Trophoblast cell (in vitro differentiated cells and primary cell): ENCODE results near the gene THOC3.
"Not testable (repeated sequence)": the region's sequence is repeated elsewhere in the genome, so short reads cannot be mapped to it uniquely, and the experiment has no call there.

ENCODE experiments used
- DNase-seq, 2 donors: peaks; one replicate each; pipeline ENCODE4 v3.0.0-alpha.2; 2016
- H2AFZ ChIP-seq: 2 replicates; pipeline ENCODE4 v1.6.1; 2013; ENCODE audit warnings: low read length, moderate library complexity, mild to moderate bottlenecking; ENCODE audit not compliant: insufficient read depth, poor library complexity
- H2AK5ac ChIP-seq: 2 replicates; pipeline ENCODE4 v1.6.1; 2013; ENCODE audit warnings: mild to moderate bottlenecking, low read length
- H2BK120ac ChIP-seq: 2 replicates; pipeline ENCODE4 v1.6.1; 2013; ENCODE audit warnings: low read length, mild to moderate bottlenecking, moderate library complexity; ENCODE audit not compliant: insufficient read depth, poor library complexity
- H2BK12ac ChIP-seq: 2 replicates; pipeline ENCODE4 v1.6.1; 2013; ENCODE audit warnings: mild to moderate bottlenecking, low read length, moderate library complexity
- H2BK5ac ChIP-seq: 2 replicates; pipeline ENCODE4 v1.6.1; 2013; ENCODE audit warnings: low read length, low read depth, moderate library complexity, mild to moderate bottlenecking; ENCODE audit not compliant: poor library complexity
- H3K14ac ChIP-seq: 2 replicates; pipeline ENCODE4 v1.6.1; 2013; ENCODE audit warnings: mild to moderate bottlenecking, low read length
- H3K18ac ChIP-seq: 2 replicates; pipeline ENCODE4 v1.6.1; 2013; ENCODE audit warnings: mild to moderate bottlenecking, low read length
- H3K23ac ChIP-seq: 2 replicates; pipeline ENCODE4 v1.6.1; 2013; ENCODE audit warnings: low read length
- H3K27ac ChIP-seq: 2 replicates; pipeline ENCODE4 v1.5.1; 2013; ENCODE audit warnings: low read depth, mild to moderate bottlenecking, inconsistent platforms, low read length, moderate library complexity
- H3K27me3 ChIP-seq: 2 replicates; pipeline ENCODE4 v1.6.1; 2013; ENCODE audit warnings: inconsistent platforms, mild to moderate bottlenecking, low read length, moderate library complexity; ENCODE audit not compliant: insufficient read depth
- H3K36me3 ChIP-seq, 2 experiments: 1 replicate in 1 of 2; 2 replicates in 1 of 2; pipeline ENCODE4 v1.6.1; 2013; ENCODE audit warnings: low read length in 2 of 2, mild to moderate bottlenecking in 2 of 2, moderate library complexity in 1 of 2; ENCODE audit not compliant: insufficient read depth in 2 of 2, control insufficient read depth in 1 of 2
- H3K4ac ChIP-seq: 2 replicates; pipeline ENCODE4 v1.6.1; 2013; ENCODE audit warnings: low read depth, mild to moderate bottlenecking, low read length, moderate library complexity
- H3K4me1 ChIP-seq, 2 experiments: 1 replicate in 1 of 2; 2 replicates in 1 of 2; pipeline ENCODE4 v1.6.1; 2013; ENCODE audit warnings: low read length in 2 of 2, mild to moderate bottlenecking in 2 of 2, moderate library complexity in 1 of 2; ENCODE audit not compliant: insufficient read depth in 2 of 2, control insufficient read depth in 1 of 2
- H3K4me2 ChIP-seq: 2 replicates; pipeline ENCODE4 v1.6.1; 2013; ENCODE audit warnings: inconsistent platforms, mild to moderate bottlenecking, low read length, moderate library complexity
- H3K4me3 ChIP-seq: 2 replicates; pipeline ENCODE4 v1.5.1; 2013; ENCODE audit warnings: mild to moderate bottlenecking, low read depth, low read length, inconsistent platforms
- H3K79me1 ChIP-seq: one replicate; pipeline ENCODE4 v1.6.1; 2013; ENCODE audit warnings: low read length
- H3K79me2 ChIP-seq: 2 replicates; pipeline ENCODE4 v1.6.1; 2013; ENCODE audit warnings: low read length, mild to moderate bottlenecking; ENCODE audit not compliant: control insufficient read depth, insufficient read depth, poor library complexity
- H3K9ac ChIP-seq: 2 replicates; pipeline ENCODE4 v1.6.1; 2013; ENCODE audit warnings: mild to moderate bottlenecking, low read length
- H3K9me3 ChIP-seq: 2 replicates; pipeline ENCODE4 v1.6.1; 2013; ENCODE audit warnings: low read depth, mild to moderate bottlenecking, control low read depth, inconsistent platforms, low read length; ENCODE audit not compliant: insufficient read depth
- H4K12ac ChIP-seq: 2 replicates; pipeline ENCODE4 v1.6.1; 2013; ENCODE audit warnings: low read depth, mild to moderate bottlenecking, low read length, moderate library complexity
- H4K8ac ChIP-seq: 2 replicates; pipeline ENCODE4 v1.6.1; 2013; ENCODE audit warnings: low read depth, mild to moderate bottlenecking, low read length, moderate library complexity
- H4K91ac ChIP-seq: one replicate; pipeline ENCODE4 v1.6.1; 2013; ENCODE audit warnings: low read depth, mild to moderate bottlenecking, low read length, moderate library complexity
- WGBS: extraction: QIAGEN DNeasy Blood & Tissue Kit; methylation state at CpG from one replicate; pipeline ENCODE4 v1.1.7; 2013; ENCODE audit warnings: missing lambda C conversion rate; ENCODE audit not compliant: insufficient read length, insufficient coverage; ENCODE audit errors: extremely low coverage; 5-methylcytosine and 5-hydroxymethylcytosine counted together

THOC3 gene

GRCh38 chr5:175996791-175997190, 28.7 kb upstream of the THOC3 start:
- H3K23ac ChIP-seq, H2BK120ac ChIP-seq, H3K4me1 ChIP-seq, H2BK5ac ChIP-seq, H3K36me3 ChIP-seq, DNase-seq, H3K14ac ChIP-seq, H4K8ac ChIP-seq, H2BK12ac ChIP-seq, H3K9me3 ChIP-seq, H3K4me2 ChIP-seq, H3K27ac ChIP-seq, H3K9ac ChIP-seq, H3K79me2 ChIP-seq, H3K18ac ChIP-seq, H2AK5ac ChIP-seq, H3K4ac ChIP-seq, H4K12ac ChIP-seq, H4K91ac ChIP-seq, H2AFZ ChIP-seq, H3K27me3 ChIP-seq, H3K79me1 ChIP-seq, H3K4me3 ChIP-seq: not testable (repeated sequence)
- no CpG with 5 or more reads among the region's 6 CpGs for WGBS

- not testable (repeated sequence) for H3K27me3 ChIP-seq, H4K8ac ChIP-seq, H3K36me3 ChIP-seq, H3K4me2 ChIP-seq, H2BK120ac ChIP-seq, H4K12ac ChIP-seq, H3K79me2 ChIP-seq, H2AFZ ChIP-seq, H3K9me3 ChIP-seq, H3K79me1 ChIP-seq, H2BK5ac ChIP-seq, H3K4me1 ChIP-seq, H2AK5ac ChIP-seq, H4K91ac ChIP-seq, H3K27ac ChIP-seq, DNase-seq, H3K14ac ChIP-seq, H3K9ac ChIP-seq, H3K23ac ChIP-seq, H2BK12ac ChIP-seq, H3K18ac ChIP-seq, H3K4me3 ChIP-seq, H3K4ac ChIP-seq
- no CpG with 5 or more reads among the region's 6 CpGs for WGBS
These were observed 27.4 kb upstream of the THOC3 start for GRCh38 chr5:175995506-175995905.

GRCh38 chr5:175979371-175979995, 11.4 kb upstream of the THOC3 start:
- H3K4me2 ChIP-seq, H3K79me1 ChIP-seq, H3K23ac ChIP-seq, H3K27ac ChIP-seq, H2AK5ac ChIP-seq, H2BK5ac ChIP-seq, H2BK120ac ChIP-seq, H3K36me3 ChIP-seq, DNase-seq, H4K91ac ChIP-seq, H4K8ac ChIP-seq, H3K27me3 ChIP-seq, H2BK12ac ChIP-seq, H3K9ac ChIP-seq, H3K79me2 ChIP-seq, H3K4me3 ChIP-seq, H3K4me1 ChIP-seq, H3K4ac ChIP-seq, H2AFZ ChIP-seq, H3K9me3 ChIP-seq, H3K14ac ChIP-seq, H3K18ac ChIP-seq, H4K12ac ChIP-seq: not testable (repeated sequence)
- no CpG with 5 or more reads among the region's 17 CpGs for WGBS

GRCh38 chr5:175968381-175968780, 266 bp upstream of the THOC3 start:
- not testable (repeated sequence) for H2BK120ac ChIP-seq, H3K14ac ChIP-seq, DNase-seq, H3K4me2 ChIP-seq, H2AFZ ChIP-seq, H2AK5ac ChIP-seq, H3K4me1 ChIP-seq, H4K91ac ChIP-seq, H3K36me3 ChIP-seq, H3K4ac ChIP-seq, H3K27me3 ChIP-seq, H2BK5ac ChIP-seq, H3K27ac ChIP-seq, H4K8ac ChIP-seq, H3K79me2 ChIP-seq, H4K12ac ChIP-seq, H3K79me1 ChIP-seq, H3K9ac ChIP-seq, H2BK12ac ChIP-seq, H3K23ac ChIP-seq, H3K18ac ChIP-seq, H3K9me3 ChIP-seq, H3K4me3 ChIP-seq
- WGBS: no CpG with 5 or more reads among the region's 6 CpGs
